WERI-Rb-1 (cell line): ENCODE measurements around the gene DLG1.

ENCODE experiments used
- DNase-seq: peaks from one replicate; pipeline ENCODE4 v3.0.0-alpha.2; 2020
- H3K27ac ChIP-seq: fragments of 250-450 bp; sonication (Bioruptor Pico); 2 replicates; pipeline ENCODE4 v1.5.1; 2020; ENCODE audit warnings: mild to moderate bottlenecking, moderate library complexity
- H3K27me3 ChIP-seq: fragments of 250-450 bp; sonication (Bioruptor Pico); 2 replicates; pipeline ENCODE4 v1.5.1; 2021; ENCODE audit warnings: mild to moderate bottlenecking, low read depth, moderate library complexity; ENCODE audit not compliant: insufficient read depth, severe bottlenecking
- H3K36me3 ChIP-seq: fragments of 250-450 bp; sonication (Bioruptor Pico); 2 replicates; pipeline ENCODE4 v1.5.1; 2020; ENCODE audit warnings: mild to moderate bottlenecking, moderate library complexity
- H3K4me3 ChIP-seq: 2 replicates; pipeline ENCODE4 v1.5.1; 2011; ENCODE audit warnings: low read depth, mild to moderate bottlenecking, control low read depth, low read length
- H3K9me3 ChIP-seq: fragments of 250-450 bp; sonication (Bioruptor Pico); 2 replicates; pipeline ENCODE4 v1.5.1; 2021; ENCODE audit warnings: mild to moderate bottlenecking, moderate library complexity; ENCODE audit not compliant: severe bottlenecking
- CTCF ChIP-seq: IDR thresholded peaks from 2 replicates; pipeline ENCODE4 v1.5.1; 2011; ENCODE audit warnings: low read depth, mild to moderate bottlenecking, control low read depth, inconsistent platforms, low read length

DLG1 gene

GRCh38 chr3:197234947-197235914 is 63.2 kb downstream of the DLG1 start:
- Histone ChIP-seq H3K4me3 (no peak overlapping the region), H3K36me3 (no peaks in the 10 kb centered on the region), H3K9me3 (no peaks in the 10 kb centered on the region), H3K27ac (no peak overlapping the region), H3K27me3 (no peaks in the 10 kb centered on the region)
- TF ChIP-seq CTCF = no peak
- no peak for DNase-seq

- no peak for TF ChIP-seq CTCF
- H3K36me3 ChIP-seq = no peaks in the 10 kb centered on the region
- H3K9me3 ChIP-seq = no peaks in the 10 kb centered on the region
- H3K27ac ChIP-seq = no peak overlapping the region
- no peaks in the 10 kb centered on the region for H3K27me3 ChIP-seq
- no peak overlapping the region for H3K4me3 ChIP-seq
- no peak for DNase-seq
These were observed 67.1 kb downstream of the DLG1 start for GRCh38 chr3:197231321-197231720.

GRCh38 chr3:197229836-197230235 is 68.6 kb downstream of the DLG1 start:
- Histone ChIP-seq H3K4me3 (no peak overlapping the region), H3K9me3 (no peaks in the 10 kb centered on the region), H3K36me3 (no peaks in the 10 kb centered on the region), H3K27me3 (no peaks in the 10 kb centered on the region), H3K27ac (no peak overlapping the region)
- DNase-seq = no peak
- no peak for TF ChIP-seq CTCF

- Histone ChIP-seq H3K27ac (no peak overlapping the region), H3K9me3 (no peaks in the 10 kb centered on the region), H3K4me3 (no peak overlapping the region), H3K36me3 (no peaks in the 10 kb centered on the region), H3K27me3 (no peaks in the 10 kb centered on the region)
- TF ChIP-seq CTCF = no peak
- DNase-seq = no peak
These were observed 69.2 kb downstream of the DLG1 start for GRCh38 chr3:197229178-197229577.

GRCh38 chr3:197227780-197228574 is 70.4 kb downstream of the DLG1 start:
- DNase-seq = no peak
- Histone ChIP-seq H3K27me3 (no peaks in the 10 kb centered on the region), H3K27ac (no peak overlapping the region), H3K36me3 (no peaks in the 10 kb centered on the region), H3K4me3 (no peak overlapping the region), H3K9me3 (no peaks in the 10 kb centered on the region)
- TF ChIP-seq CTCF = no peak
